C4-2B (cell line): ENCODE data around the gene TANGO6.

Source experiments
- H3K27ac ChIP-seq: fragments of 450-650 bp; 2 replicates; pipeline ENCODE4 v1.5.1; 2017
- ZFX ChIP-seq: fragments of 450-650 bp; IDR thresholded peaks from 2 replicates; pipeline ENCODE4 v1.6.1; 2017
- TF ChIP-seq, protein P1 (sequence below): fragments of 450-650 bp; conservative IDR thresholded peaks from 2 replicates; pipeline ENCODE4 v1.5.1; 2017; ENCODE audit warnings: mild to moderate bottlenecking

TANGO6 gene

DNA sequence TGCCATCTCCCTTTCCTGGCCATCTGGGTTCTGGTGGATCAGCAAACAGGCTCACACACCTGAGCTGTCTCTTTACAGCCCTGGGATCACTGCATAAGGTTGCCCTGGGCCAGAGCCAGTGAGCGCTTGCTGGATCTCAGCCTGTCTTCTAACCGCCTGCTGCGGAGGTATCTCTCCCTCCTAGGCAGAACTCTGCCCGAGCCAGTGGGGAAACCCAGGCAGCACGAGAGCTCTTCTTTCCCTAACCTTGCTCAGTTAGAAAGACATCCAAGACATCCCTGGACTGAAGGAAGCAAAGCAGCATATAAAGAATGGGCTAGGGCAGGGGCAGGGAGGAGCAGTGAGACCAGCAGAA is 268.5 kb downstream of the TANGO6 start:
- no peak for TF ChIP-seq ZFX
- TF ChIP-seq, protein P1, sequence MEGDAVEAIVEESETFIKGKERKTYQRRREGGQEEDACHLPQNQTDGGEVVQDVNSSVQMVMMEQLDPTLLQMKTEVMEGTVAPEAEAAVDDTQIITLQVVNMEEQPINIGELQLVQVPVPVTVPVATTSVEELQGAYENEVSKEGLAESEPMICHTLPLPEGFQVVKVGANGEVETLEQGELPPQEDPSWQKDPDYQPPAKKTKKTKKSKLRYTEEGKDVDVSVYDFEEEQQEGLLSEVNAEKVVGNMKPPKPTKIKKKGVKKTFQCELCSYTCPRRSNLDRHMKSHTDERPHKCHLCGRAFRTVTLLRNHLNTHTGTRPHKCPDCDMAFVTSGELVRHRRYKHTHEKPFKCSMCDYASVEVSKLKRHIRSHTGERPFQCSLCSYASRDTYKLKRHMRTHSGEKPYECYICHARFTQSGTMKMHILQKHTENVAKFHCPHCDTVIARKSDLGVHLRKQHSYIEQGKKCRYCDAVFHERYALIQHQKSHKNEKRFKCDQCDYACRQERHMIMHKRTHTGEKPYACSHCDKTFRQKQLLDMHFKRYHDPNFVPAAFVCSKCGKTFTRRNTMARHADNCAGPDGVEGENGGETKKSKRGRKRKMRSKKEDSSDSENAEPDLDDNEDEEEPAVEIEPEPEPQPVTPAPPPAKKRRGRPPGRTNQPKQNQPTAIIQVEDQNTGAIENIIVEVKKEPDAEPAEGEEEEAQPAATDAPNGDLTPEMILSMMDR: no peak
- H3K27ac ChIP-seq: no peak overlapping the region

DNA sequence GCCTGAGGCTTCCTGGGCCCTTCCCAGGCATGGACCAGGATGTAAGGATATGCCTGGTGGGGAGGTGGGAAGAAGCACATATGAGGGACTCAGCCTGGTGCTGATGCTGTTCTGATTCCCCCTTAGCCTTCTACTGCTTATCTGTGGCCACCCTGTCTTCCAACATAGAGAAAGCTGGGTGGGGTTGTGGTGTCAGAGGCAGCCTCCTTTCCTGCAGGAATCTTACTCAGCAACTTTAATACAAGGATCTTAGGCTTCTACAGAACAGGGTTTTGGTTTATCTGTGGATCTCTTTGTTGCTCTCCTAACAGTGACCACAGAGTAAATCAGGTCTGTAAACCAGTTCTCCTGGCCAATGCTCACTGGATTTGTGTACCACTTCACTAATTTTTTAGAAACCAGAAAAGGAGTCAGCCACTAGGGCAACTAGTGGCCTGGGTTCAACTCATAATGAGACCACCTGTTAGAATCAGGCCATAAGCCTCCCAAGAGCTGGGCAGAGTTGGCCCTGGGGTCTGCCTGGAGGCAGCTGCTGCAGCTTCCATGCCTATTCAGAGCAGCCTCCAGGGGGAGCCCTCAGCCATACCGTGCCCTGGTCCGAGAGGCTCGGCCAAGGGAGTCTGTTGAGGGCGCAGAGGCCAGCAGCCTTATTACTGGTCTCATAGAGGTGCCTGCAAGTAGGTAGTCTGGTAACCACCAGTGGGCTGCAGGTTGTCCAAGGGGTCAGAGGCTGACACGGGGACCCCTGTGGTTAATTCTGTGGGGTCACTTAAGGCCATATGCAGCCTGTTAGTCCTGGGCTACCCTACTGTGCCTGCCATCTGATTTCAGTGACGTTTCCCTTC is 269.2 kb downstream of the TANGO6 start:
- H3K27ac ChIP-seq: no peak overlapping the region
- TF ChIP-seq ZFX: no peak
- TF ChIP-seq, protein P1: peak; percentile 93

DNA sequence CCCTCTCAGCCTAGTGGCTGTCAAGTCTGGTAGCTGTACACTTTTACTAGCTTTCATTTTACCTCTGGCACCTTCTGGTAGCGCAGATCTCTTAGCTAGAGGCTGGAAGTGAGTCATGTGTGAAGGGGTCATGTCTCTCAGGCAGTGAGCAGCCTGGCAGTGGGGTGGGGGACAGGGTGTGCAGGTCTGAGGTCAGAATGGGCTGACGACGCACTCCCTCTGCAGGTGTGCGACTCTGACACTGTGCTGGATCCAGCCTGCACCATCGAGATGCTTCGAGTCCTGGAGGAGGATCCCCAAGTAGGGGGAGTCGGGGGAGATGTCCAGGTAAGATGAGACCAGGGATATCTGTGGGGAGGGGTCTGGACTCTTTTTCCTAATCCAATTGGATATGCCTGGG is 269.9 kb downstream of the TANGO6 start:
- TF ChIP-seq, protein P1: no peak
- no peak for TF ChIP-seq ZFX
- H3K27ac ChIP-seq: no peak overlapping the region

DNA sequence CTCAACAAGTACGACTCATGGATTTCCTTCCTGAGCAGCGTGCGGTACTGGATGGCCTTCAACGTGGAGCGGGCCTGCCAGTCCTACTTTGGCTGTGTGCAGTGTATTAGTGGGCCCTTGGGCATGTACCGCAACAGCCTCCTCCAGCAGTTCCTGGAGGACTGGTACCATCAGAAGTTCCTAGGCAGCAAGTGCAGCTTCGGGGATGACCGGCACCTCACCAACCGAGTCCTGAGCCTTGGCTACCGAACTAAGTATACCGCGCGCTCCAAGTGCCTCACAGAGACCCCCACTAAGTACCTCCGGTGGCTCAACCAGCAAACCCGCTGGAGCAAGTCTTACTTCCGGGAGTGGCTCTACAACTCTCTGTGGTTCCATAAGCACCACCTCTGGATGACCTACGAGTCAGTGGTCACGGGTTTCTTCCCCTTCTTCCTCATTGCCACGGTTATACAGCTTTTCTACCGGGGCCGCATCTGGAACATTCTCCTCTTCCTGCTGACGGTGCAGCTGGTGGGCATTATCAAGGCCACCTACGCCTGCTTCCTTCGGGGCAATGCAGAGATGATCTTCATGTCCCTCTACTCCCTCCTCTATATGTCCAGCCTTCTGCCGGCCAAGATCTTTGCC is 271.1 kb downstream of the TANGO6 start:
- H3K27ac ChIP-seq: no peak overlapping the region
- no peak for TF ChIP-seq ZFX
- TF ChIP-seq, protein P1: no peak

DNA sequence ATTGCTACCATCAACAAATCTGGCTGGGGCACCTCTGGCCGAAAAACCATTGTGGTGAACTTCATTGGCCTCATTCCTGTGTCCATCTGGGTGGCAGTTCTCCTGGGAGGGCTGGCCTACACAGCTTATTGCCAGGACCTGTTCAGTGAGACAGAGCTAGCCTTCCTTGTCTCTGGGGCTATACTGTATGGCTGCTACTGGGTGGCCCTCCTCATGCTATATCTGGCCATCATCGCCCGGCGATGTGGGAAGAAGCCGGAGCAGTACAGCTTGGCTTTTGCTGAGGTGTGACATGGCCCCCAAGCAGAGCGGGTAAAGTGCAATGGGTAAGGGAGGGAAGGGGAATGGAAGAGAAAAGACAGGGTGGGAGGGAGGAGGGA is 271.6 kb downstream of the TANGO6 start:
- H3K27ac ChIP-seq: no peak overlapping the region
- TF ChIP-seq, protein P1: no peak
- no peak for TF ChIP-seq ZFX

DNA sequence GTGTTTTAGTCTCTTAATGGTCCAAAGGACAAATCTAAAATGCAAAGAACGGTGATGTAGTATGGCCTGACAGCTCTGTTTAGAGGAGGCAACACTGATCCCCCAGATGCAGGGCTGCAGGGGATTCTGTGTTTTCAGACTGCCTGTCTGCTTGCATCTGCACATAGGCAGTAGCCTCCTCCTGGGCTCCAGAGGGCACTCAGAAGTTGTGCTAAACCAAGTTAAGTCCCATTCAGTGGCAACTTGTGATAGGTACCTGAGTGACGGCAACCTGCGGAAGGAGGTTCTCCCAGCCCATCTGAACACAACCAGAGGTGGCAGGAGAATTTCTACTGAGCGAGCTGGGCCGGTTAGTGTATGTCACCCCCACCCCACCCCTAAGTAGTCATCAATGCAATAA is 272.0 kb downstream of the TANGO6 start:
- TF ChIP-seq ZFX: no peak
- TF ChIP-seq, protein P1: no peak
- no peak overlapping the region for H3K27ac ChIP-seq

DNA sequence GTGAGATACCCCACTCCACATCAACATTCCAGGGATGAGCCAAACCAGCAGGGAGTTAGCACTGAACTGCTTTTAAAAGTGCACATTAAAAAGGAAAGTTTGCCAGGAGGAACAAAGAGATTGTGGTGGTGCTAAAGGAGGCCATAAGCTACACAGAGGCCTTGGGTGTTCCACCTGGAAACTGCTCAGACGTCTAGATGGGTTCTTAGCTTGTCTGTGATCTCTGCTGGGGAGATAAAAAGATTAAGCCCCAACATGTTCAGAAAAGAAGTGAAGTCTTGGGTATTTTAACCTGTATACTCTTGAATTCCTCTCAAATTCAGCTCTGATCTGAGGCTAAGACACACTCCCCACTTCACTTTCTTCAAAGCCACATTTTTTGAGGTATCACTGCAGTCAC is 272.5 kb downstream of the TANGO6 start:
- TF ChIP-seq ZFX: no peak
- TF ChIP-seq, protein P1: no peak
- H3K27ac ChIP-seq: no peak overlapping the region
